HFF-Myc (cell line): ENCODE data around the gene TEX29.

Source experiments
- DNase-seq: peaks from one replicate; pipeline ENCODE4 v3.0.0-alpha.2; 2011; ENCODE audit warnings: low read depth; ENCODE audit errors: extremely low read depth
- H3K4me3 ChIP-seq: replicated peaks from 2 replicates; pipeline ENCODE4 v1.5.1; 2011; ENCODE audit warnings: low read depth, mild to moderate bottlenecking, control low read depth, low read length
- TF ChIP-seq, protein P1 (sequence below): IDR thresholded peaks from 2 replicates; pipeline ENCODE4 v1.5.1; 2012; ENCODE audit warnings: mild to moderate bottlenecking, low read depth, low read length, control low read depth; ENCODE audit errors: missing control alignments

The TEX29 gene

DNA sequence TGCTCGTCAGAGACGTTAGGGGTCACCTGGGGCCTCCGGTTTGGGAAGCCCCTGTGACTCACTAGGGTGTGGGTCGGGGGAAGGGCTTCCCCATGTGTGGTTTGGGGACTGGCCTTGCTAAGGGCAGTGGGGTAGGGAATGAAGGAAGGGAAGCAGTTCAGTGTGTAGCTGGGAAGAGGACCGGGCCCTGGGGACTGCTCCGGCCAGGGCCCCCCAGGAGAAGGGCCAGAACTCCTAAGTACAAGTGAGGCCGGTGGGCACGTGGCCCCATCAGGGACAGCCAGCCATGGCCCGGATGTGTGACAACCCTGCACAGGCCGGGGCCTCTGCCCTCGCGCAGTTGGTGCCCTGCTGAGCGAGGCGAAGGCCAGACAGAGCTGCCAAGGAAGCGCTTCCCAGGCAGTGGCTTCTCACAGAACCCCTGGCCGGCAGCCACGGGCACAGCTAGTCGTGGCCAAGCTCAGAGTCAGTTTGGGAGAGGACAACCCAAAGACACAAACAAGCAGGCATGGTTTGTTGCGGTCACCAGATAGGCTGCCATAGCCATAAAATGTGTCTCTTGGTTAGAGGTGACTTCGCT is 25.7 kb downstream of the TEX29 start:
- no peak for DNase-seq
- no peak overlapping the region for H3K4me3 ChIP-seq
- TF ChIP-seq, protein P1, sequence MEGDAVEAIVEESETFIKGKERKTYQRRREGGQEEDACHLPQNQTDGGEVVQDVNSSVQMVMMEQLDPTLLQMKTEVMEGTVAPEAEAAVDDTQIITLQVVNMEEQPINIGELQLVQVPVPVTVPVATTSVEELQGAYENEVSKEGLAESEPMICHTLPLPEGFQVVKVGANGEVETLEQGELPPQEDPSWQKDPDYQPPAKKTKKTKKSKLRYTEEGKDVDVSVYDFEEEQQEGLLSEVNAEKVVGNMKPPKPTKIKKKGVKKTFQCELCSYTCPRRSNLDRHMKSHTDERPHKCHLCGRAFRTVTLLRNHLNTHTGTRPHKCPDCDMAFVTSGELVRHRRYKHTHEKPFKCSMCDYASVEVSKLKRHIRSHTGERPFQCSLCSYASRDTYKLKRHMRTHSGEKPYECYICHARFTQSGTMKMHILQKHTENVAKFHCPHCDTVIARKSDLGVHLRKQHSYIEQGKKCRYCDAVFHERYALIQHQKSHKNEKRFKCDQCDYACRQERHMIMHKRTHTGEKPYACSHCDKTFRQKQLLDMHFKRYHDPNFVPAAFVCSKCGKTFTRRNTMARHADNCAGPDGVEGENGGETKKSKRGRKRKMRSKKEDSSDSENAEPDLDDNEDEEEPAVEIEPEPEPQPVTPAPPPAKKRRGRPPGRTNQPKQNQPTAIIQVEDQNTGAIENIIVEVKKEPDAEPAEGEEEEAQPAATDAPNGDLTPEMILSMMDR = no peak

DNA sequence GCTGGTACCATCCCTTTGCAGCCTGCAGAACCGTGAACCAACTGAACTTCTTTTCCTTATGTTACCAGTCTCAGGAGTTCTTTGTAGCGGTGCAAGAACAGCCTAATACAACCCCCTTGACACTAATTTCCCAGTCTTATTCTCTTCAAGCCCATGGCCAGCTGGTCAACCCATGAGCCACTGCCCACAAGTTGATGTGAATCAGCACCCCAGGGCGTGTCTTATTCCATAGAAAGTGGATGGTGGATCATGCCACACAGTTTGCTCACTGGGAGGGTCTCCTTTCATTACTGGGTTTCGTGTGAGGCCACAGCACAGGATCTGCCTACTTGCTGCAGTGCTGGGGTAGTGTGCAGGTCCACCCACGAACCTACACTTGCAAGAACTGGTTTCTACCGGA is 27.0 kb downstream of the TEX29 start:
- TF ChIP-seq, protein P1 = no peak
- no peak overlapping the region for H3K4me3 ChIP-seq
- DNase-seq = no peak

DNA sequence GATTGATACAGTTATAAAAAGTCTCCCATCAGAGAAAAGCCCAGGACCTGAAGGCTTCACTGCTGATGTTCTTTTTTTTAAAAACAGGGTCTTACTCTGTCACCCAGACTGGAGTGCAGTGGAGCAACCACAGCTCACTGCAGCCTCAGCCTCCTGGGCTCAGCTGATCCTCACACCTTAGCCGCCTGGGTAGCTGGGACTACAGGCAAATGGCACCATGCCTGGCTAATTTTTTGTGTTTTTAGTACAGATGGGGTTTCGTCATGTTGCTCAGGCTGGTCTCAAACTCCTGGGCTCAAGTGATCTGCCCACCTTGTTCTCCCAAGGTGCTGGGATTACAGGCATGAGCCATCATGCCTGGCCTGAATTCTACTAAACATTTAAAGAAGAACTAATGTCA is 33.1 kb downstream of the TEX29 start:
- DNase-seq = no peak
- TF ChIP-seq, protein P1 = no peak

DNA sequence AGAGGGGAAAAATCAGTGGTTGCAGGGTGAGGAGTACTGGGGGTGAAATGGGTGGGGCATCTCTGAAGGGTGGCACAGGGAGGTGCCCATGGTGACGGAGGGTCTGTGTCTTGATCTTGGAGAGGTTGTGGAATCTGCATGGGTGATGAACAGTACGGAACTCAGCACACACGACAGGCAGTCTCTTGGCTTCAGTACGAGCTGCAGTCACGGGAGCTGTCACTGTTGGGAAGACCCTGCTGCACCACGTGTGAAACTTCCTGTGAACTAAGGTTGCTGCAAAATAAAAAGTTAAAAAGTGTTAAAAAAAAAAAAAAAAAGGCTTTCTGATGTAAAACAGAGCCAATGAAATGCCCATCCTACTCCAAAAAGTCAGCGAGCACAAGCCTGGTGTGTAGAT is 34.3 kb downstream of the TEX29 start:
- DNase-seq = no peak
- TF ChIP-seq, protein P1 = no peak
- no peak overlapping the region for H3K4me3 ChIP-seq

More for the DNA sequence above, 33.1 kb downstream of the TEX29 start:
- no peak overlapping the region for H3K4me3 ChIP-seq

DNA sequence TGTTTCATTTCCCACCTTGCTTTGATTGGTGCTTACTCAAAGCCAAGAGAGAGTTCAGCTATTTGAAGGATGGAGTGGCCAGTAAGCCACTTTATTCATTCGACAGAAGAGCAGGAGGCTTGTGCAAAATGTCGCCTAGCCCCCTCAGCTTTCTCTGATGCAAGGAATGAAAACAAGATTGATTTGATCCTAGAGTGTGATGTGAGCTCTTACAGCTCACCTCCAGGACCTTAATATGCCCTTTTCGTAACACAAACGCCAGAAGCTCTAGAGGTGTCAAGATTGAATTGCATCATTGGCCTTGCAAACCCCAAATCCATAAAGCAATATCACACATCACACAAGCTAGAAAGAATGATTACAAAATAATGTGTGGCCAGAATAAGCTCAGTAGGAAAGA is 36.4 kb downstream of the TEX29 start:
- H3K4me3 ChIP-seq = no peak overlapping the region
- no peak for DNase-seq
- TF ChIP-seq, protein P1 = no peak

DNA sequence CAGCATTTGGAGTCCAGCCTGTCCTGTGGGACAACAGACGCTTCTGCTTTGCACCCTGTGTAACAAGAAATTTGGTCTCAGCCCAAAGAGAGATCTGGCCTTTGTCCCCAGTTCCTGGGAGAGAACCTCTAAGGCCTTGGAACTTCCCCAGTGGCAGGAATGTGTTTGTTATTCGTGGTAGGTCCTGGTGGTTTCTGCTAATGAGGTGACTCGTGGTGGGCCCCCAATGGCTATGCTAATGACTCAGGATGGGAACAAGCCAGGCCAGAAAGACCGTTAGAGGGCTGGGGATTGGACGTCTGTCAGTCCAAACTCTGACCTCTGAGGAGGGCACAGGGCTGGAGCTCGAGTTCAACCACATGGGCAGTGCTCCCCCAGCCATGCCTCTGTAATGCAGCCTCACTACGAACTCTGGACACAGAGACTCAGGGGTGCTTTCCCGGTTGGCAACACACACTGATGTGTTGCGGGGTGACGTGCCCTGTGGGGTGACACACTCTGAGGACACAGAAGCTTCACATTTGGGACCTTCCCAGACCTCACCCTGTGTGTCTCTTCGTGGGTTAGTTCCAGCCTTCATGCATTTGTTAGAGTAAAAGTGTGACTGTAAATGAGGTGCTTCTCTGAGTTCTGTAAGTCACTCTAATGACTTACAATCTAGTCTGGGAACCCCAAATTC is 38.9 kb downstream of the TEX29 start:
- TF ChIP-seq, protein P1 = no peak
- no peak for DNase-seq
- H3K4me3 ChIP-seq = no peak overlapping the region
